ENCODE results near the gene NWD2.
"Not testable (repeated sequence)": the region's sequence is repeated elsewhere in the genome, so short reads cannot be mapped to it uniquely, and the experiment has no call there.

Gene NWD2

DNA sequence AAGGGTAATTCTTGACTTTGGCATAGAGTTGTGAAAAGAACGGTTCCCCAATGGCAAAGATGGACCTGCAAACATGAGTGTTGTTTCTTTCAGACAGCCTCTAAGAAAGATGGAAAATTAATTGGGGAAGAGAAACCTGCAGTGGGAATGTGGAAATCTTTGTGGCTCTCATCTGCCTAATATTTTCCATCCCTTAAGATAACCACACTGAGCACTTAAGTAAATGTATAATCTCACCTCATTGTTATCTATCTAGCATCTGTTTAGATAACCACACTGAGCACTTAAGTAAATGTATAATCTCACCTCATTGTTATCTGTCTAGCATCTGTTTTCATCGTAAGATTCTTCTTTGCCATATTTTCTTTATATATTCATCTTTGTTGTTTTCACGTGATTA, 149.3 kb downstream of the NWD2 start:
- DNase-seq (ENCODE audit: low read depth in 2 of 2): no peak

DNA sequence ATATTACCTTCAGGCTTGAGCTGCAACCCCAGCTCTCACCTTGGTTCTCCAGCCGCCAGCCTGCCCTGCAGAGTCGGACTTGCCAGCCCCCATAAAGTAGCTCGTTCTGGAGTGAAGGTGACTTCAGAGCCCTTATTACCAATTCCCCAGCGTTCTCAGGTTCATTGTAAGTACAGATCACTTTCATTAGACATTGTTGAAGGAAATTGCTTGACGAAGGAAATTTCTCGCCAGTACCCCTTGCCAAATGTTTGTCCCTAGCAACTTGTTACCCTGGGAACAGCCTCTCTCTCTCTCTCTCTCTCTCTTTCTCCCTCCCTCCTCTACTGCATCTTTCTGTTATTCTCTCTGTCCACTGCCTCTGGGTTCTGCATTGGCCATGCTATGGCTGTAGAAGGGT, 153.0 kb downstream of the NWD2 start:
- no peak for DNase-seq (ENCODE audit: low read depth in 2 of 2)

DNA sequence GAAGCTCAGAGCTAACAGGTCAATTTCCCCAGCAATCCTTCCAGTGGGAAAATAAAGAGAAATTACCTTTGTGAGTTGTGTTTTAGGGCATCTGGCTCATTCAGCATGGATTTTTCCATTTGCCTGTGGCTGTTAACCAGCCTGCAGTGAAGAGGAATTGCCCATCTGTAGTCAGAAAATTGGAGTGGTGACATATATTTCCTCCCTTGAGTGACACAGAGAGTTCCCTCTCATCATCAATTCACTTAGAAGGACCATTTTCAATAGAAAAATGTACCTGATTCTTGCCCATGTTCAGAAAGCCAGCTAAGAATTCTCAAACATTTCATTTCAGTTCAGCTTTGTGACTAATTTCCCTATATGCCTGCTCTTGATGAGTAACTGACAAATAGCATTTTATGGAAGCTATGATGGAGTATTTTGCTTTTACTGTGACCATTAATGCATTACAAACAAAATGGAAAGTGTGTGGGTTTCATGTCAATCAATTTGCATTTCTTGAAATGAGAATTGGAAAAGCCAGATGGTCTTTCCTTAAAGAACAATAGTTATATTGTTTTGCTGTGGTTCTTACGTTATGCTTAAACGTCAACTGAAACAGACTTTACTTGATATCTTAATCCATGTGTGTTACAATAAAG, 155.8 kb downstream of the NWD2 start:
- DNase-seq (ENCODE audit: low read depth in 2 of 2): no peak

DNA sequence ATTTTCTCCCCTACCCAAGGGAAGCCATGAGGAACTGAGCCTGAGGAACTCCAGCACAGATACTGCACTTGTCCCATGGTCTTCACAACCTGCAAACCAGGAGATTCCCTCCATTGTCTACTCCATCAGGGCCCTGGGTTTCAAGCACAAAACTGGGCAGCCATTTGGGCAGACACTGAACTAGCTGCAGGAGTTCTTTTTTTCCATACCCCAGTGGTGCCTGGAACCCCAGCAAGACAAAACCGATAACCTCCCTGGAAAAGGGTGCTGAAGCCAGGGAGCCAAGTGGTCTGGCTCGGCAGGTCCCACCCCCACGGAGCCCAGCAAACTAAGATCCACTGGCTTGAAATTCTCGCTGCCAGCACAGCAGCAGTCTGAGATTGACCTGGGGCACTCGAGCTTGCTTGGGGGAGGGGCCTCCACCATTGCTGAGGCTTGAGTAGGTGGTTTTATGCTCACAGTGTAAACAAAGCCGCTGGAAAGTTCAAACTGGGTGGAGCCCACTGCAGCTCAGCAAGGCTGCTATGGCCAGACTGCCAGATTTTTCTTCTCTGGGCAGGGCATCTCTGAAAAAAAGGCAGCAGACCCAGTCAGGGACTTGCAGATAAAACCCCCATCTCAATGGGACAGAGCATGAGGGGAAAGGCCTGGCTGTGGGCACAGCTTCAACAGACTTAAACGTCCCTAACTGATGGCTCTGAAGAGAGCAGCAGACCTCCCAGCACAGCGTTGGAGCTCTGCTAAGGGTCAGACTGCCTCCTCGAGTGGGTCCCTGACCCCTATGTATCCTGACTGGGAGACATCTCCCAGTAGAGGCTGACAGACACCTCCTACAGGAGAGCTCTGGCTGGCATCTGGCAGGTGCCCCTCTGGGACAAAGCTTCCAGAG, 163.6 kb downstream of the NWD2 start:
- not testable (repeated sequence) for DNase-seq (ENCODE audit: low read depth in 2 of 2)

DNA sequence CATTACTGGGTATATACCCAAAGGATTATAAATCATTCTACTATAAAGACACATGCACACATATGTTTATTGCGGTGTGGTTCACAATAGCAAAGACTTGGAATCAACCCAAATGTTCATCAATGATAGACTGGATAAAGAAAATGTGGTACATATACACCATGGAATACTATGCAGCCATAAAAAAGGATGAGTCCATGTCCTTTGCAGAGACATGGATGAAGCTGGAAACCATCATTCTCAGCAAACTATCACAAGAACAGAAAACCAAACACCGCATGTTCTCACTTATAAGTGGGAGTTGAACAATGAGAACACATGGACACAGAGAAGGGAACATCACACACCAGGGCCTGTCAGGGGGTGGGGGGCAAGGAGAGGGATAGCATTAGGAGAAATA, 169.1 kb downstream of the NWD2 start:
- DNase-seq (ENCODE audit: low read depth in 2 of 2): not testable (repeated sequence)

DNA sequence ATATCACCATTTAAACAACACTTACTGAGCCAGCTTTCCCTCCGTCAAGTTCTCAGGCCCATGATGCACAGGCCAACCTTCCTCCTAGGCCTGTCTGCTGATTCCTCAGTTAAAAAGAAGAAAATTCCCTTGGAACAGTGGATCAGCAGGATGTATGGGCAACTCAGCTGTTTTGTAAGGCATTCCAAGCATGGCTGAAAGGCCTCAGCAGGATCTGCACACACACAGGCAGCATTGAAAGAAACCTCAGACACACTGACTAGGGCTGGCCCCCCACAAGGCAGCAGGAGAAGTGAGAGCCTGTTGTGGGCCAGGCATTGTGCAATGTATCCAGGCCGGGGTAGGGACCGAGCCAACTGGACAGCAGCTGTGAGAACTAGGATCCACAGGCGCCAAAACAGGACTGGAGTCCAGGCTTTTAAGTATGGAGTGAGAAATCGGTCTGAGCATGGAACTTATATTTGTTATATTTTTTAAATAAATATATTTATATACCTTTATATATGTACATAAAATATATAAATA, 171.4 kb downstream of the NWD2 start:
- no peak for DNase-seq (ENCODE audit: low read depth in 2 of 2)

DNA sequence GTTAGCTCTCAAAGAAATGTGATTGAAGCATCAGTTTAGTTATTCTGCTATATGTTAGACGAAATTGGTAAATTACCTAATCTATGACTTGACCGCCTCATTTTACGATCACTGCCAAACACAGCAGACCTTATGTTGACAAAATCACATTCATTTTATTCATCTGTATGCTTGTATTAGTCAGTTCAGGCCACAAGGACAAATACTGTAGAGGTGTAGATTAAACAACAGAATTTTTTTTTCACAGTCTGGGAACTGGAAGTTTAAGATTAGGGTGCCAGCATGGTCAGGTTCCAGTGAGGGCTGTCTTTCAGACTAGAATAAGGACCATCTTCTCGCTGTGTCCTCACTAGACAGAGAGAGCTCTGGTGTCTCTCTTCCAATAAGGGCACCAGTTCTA, 177.1 kb downstream of the NWD2 start:
- DNase-seq (ENCODE audit: low read depth in 2 of 2): no peak

DNA sequence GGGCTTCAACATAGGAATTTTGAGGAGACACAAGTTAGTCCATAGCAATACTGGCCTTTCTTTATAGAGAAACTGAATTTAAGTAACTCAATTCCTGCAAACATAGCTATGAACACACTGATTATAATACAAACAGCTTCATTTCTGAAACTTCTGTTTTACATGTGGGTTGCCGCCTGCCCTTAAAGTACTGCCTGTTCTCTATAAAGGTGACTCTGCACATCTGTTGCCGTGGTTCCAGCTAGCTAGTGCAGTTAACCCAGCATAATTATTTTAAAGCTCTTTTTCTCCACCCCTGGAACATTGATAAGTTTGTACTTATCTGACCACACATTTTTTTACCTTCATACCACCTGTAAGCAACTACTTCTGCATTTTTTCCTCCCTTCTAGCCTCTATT, 177.6 kb downstream of the NWD2 start:
- no peak for DNase-seq (ENCODE audit: low read depth in 2 of 2)

DNA sequence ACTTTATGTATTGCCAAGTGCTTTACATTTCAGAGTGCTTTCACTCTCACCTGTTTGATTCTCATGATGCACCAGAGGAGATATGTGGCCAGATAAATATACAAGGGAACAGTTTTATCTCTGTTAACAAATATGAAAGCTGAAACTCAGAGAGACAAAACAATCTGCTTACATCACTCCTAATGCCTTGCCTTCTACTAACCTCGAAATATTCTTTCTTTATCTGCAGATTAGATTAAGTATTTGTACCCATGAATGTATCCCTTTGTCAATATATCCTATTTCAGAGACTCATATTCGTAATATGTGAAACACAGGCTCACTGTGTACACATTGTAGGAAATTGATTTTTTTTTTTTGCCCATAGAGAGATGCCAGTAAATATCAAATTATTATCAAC, 178.1 kb downstream of the NWD2 start:
- DNase-seq (ENCODE audit: low read depth in 2 of 2): no peak

DNA sequence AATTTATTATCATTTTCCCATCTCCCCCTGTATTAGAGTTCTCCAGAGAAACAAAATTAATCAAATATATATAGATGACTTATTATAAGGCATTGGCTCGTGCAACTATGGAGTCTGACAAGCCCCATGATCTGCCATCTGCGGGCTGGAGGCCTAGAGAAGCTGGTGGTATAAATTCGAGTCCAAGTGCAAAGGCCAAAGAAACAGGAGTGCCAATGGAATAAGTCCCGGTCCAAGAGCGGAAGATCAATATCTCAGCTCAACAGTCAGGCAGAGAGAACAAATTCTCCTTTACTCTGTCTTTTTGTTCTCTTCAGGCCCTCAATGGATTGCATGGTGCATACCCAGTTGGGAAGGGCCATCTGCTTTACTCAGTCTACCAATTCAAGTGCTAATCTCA, 178.8 kb downstream of the NWD2 start:
- no peak for DNase-seq (ENCODE audit: low read depth in 2 of 2)

DNA sequence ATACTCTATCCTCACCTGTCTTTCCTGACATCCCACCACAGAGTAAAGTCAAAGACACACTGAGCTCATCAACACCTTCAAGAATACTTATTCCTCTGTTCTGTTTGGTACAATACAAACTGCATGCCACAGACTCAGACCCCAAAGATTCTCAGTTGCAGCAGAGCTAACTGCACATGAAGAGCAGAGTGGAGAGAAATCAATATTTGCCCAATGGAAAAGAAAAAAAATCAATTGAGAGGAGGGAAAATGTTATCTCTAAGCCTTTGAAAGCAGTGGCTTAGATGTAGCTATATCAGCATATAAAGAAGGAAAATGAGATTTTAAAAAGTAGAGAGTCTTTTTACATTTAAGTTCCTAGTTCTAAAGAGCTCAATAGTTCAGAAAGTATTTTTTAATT, 180.2 kb downstream of the NWD2 start:
- DNase-seq (ENCODE audit: low read depth in 2 of 2): no peak

DNA sequence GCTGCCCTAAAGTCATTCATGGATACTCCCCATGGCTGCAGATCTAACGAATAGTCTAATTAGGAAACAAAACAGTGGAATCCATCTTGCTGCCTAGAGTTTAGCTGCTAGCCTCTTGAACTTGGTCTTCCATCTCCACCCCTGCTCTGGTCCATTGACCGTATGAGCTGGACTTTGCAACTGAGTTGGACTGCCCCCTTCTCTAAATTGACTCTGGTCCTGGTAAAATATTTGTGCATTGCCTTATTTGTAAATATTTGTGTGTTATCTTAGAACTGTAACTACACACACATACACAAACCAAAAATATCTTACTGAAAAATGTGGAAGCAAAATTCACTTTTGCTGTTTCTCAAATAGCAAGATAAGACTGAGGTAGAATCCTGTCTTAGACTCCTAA, 181.3 kb downstream of the NWD2 start:
- no peak for DNase-seq (ENCODE audit: low read depth in 2 of 2)

DNA sequence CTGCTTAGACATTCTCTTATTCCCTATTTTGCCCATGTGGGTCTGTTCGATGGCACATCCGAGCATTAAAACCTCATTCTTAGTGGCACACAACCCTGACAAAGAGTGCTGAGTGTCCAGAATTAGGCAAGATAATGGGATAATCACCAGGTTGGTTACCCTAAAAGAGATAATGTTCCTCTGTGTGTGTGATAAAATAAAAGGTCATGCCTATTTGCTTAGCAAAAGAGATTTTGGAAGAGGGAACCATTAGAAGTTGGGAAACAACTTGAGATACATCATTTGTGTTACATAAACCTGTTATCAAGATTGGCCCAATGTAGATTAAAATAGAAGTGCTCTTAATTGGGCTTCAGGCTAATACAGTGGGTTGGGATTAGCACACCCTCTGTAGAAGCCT, 182.7 kb downstream of the NWD2 start:
- DNase-seq (ENCODE audit: low read depth in 2 of 2): no peak

DNA sequence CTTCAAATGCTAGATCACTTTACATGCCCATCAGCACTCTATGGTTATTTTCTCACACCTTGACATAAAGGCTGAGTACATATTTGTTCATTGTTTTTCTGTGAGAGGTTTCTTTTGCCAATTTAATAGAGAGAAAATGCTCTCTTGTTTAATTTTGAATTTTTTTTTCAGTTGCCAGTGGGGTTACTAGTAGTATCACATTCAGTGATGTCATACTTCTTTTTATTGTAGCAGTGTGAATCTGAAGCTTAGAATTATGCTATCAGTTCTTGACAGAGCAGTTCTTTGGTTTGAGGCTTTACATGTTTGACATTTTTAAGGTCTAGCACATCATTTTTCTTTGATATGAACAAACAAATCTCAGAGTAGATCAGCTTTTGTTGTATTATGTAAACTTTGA, 185.4 kb downstream of the NWD2 start:
- no peak for DNase-seq (ENCODE audit: low read depth in 2 of 2)

DNA sequence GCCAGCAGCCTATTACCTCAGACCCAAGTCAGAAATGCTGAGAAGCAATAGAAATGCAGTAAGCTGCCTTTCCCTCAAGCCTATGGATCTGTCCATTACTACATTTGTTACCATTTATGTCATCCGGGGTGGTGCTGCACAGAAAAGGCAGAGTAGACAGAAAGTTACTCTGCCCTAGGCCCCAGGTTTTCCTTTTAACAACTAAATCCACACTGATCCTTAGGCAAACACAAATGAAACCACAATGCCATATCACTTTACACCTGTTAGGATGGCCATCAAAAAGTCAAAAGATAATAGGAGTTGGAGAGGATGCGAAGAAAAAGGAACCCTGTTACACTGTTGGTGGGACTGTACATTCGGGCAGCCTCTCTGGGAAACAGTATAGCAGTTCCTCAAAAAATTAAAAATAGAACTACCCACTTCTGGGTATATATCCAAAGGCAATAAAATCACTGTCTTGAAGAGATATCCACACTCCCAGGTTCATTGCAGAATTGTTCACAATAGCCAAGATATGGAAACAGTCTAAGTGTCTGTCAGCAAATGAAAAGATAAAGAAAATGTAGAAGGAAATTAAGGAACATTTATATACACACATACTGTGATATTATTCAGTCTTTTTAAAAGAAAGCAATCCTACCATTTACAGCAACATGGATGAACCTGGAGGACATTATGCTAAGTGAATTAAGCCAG, 186.3 kb downstream of the NWD2 start:
- no peak for DNase-seq (ENCODE audit: low read depth in 2 of 2)

DNA sequence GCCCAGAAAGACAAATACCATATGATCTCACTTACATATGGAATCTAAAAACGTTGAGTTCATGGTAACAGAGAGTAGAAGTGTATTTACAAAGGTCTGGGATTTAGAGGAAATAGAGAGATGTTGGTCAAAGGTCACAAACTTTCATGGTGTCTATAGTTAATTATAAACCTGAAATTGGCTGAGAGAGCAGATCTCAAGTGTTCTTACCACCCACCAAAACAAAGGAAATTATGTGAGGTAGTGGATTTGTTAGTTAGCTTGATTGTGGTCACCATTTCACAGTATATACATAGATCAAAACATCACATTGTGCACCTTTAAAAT, 186.8 kb downstream of the NWD2 start:
- DNase-seq (ENCODE audit: low read depth in 2 of 2): no peak

DNA sequence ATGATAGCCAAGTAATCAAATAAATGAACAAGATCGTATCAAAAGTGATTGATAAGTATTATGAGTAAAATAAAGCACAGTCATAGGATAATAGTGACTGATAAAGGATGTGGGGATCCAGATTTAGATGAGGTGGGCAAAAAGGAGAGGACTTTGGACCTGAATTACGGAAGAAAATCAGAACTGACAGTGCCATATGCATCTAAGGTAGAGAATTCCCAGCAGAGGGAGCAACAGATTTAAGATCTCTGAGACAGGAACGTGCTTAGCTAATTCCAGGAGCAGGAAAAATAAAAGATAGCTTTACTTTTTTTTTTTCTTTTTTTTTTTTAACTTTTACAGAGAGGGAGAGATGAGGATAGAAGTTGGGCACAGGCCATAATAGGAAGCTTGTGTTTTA, 189.9 kb downstream of the NWD2 start:
- DNase-seq (ENCODE audit: low read depth in 2 of 2): no peak

DNA sequence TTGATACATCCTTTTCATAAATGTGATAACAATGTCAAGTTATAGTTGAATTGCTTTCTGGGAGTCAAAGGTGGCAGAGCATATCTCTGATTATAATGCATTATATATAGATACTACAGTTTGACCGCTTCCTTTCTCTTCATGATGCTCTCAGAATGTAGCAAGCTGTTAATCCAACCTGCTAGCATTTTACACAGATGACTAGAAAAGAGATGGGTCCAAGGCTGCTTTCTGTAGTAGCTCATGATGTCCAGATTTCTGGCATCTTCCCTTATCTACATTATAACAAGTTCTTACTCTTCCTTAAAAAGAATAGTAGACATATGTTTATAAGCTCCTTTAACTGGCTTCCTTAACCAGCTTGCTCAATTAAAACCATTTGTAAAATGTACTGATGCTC, 192.0 kb downstream of the NWD2 start:
- no peak for DNase-seq (ENCODE audit: low read depth in 2 of 2)

DNA sequence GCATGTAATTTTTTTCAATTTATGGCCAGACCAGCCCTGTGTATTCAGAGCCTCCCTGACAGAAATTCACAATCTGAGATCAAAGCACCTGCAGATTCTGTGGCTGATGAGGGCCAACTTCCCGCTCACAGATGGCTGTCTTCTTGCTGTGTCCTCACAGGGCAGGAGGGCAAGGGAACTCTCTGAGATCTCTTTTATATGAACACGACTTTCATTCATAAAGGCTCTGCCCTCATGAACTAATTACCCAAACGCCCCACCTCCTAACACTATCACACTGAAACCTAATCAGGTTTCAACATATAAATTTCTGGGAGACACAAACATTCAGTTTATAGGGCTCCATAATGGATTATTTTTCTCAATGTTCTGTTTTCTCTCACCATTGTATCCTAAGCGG, 192.6 kb downstream of the NWD2 start:
- no peak for DNase-seq (ENCODE audit: low read depth in 2 of 2)

DNA sequence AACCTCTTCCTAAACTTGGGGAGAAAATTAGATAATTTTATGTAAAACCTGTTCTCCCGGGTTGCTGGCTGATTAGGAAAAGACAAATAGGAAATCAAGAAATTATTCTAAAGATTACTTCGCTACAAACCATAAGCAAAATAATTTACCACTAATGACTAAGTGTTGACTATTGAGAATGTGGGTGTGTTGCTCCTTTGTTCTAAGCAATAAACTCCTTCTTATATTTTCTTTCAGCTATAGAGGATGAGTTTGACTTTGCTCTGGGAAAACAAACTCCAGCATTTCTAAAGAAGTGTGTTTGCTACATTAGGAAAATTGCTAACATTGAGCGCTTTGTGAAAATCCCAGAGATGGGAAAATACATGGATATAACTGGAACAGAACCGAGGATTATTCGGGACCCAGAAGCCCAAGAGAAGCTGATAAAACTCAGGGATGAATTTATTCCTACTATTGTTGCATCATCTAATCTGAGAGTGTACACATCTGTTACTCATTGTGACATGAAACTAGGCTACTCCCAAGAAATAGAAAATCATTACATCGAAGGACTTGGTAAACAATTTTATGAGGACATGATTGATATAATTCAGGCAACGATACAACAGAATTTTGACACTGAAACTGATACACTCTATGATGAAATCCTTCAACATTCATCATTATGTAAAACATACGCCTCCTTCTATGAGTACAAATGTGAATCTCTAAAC, 194.2 kb downstream of the NWD2 start:
- DNase-seq (ENCODE audit: low read depth in 2 of 2): no peak

DNA sequence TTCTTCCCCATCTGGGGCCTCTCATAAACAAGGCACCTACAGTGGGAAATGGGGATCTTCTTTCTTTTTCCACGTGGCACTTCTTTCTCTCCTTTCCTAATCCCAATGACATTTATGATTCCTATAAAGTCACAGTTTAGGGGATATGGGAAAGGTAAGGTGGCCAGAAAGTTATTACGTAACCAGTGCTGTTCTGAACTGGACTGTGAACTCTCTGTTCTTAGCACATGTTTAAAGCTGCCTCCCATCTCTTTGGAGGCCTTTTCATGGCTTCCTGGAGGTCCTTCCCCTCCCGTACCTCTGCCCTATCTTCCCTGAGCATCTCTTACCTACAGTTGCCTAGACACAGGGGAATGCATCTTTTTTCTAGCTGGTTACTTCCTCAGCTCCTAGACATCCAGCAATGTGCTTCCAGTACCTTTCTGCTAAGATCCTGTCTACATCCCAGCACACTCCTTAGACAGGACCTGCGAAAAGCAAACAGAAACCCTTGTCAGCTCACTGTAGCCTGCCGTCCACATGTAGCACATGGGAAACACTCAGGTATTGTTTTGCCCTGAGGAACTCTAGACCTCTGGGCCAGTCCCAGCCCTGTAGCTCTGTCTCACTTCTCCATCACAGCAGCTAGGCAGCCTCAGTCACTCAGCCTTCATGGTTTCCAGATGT, 195.4 kb downstream of the NWD2 start:
- no peak for DNase-seq (ENCODE audit: low read depth in 2 of 2)

DNA sequence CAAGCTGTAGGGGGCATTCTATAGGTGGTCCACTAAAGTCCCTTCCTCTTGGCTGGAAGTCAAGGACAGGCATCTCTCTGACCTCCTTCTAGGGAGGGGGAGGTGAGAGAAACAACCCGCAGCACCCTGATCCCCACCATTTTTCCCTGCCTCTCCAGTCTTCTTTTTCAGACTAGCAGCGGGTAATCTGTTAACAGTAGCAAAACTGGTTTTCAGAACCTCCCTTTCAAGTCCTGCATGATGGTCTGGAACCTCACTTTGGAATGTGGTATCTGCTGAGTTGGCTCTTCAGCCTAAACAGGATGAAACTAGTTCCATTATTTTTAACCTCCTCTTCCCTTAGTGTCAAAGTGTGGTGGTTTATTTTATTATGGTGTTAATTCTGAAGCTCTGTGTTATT, 196.0 kb downstream of the NWD2 start:
- no peak for DNase-seq (ENCODE audit: low read depth in 2 of 2)

All from stimulated activated CD8-positive, alpha-beta memory T cell treated with anti-CD3 and anti-CD28 coated beads, Interleukin-15, amount 100 ng/mL, for 4 hours (primary cell).